Keratinocyte (primary cell): ENCODE measurements around the gene IRF4. TPM values are rescaled to one million over a fixed set of nuclear protein-coding genes. Genes with fewer than 3 reads are reported as not detected.

ENCODE experiments used
- DNase-seq: peaks from one replicate; pipeline ENCODE4 v3.0.0-alpha.2; 2011; ENCODE audit warnings: low read depth, missing footprints, low spot score
- FAIRE-seq: peaks from 2 replicates; lab custom pipeline; 2011; peaks lifted over from hg19 to GRCh38; lab: Jason Lieb, UNC
- H2AFZ ChIP-seq: 2 replicates; pipeline ENCODE4 v1.6.0; 2012; ENCODE audit warnings: low read length, control low read depth, inconsistent platforms; ENCODE audit not compliant: control insufficient read depth
- H3K27ac ChIP-seq: 2 replicates; pipeline ENCODE4 v1.5.1; 2011; ENCODE audit warnings: low read length; ENCODE audit not compliant: control insufficient read depth, insufficient read depth
- H3K27me3 ChIP-seq: 3 replicates; pipeline ENCODE4 v1.6.0; 2011; ENCODE audit warnings: low read length; ENCODE audit not compliant: control insufficient read depth, insufficient read depth; ENCODE audit errors: extremely low read depth
- H3K36me3 ChIP-seq, 2 experiments: 2 replicates in 1 of 2; 3 replicates in 1 of 2; pipeline ENCODE4 v1.5.1; 2011; ENCODE audit warnings: low read length in 2 of 2, mild to moderate bottlenecking in 1 of 2; ENCODE audit not compliant: control insufficient read depth in 2 of 2, insufficient read depth in 2 of 2; ENCODE audit errors: extremely low read depth in 1 of 2
- H3K4me1 ChIP-seq: 3 replicates; pipeline ENCODE4 v1.5.1; 2011; ENCODE audit warnings: low read length; ENCODE audit not compliant: control insufficient read depth, insufficient read depth; ENCODE audit errors: extremely low read depth
- H3K4me2 ChIP-seq: 3 replicates; pipeline ENCODE4 v1.6.0; 2011; ENCODE audit warnings: low read depth, low read length; ENCODE audit not compliant: control insufficient read depth, insufficient read depth; ENCODE audit errors: extremely low read depth
- H3K4me3 ChIP-seq, 3 experiments: fragments of 200-600 bp in 1 of 3; sonication (generic) in 1 of 3; 2 replicates in 2 of 3; 3 replicates in 1 of 3; pipeline ENCODE4 v1.5.1; 2011 to 2016; ENCODE audit warnings: low read length in 3 of 3, mild to moderate bottlenecking in 3 of 3, control low read depth in 2 of 3, inconsistent platforms in 1 of 3, low read depth in 1 of 3, mixed read lengths in 1 of 3, mixed run types in 1 of 3, moderate library complexity in 1 of 3; ENCODE audit not compliant: control insufficient read depth in 2 of 3, insufficient read depth in 2 of 3; ENCODE audit errors: extremely low read depth in 1 of 3
- H3K79me2 ChIP-seq: 2 replicates; pipeline ENCODE4 v1.6.0; 2012; ENCODE audit warnings: low read length; ENCODE audit not compliant: control insufficient read depth, insufficient read depth
- H3K9ac ChIP-seq: 3 replicates; pipeline ENCODE4 v1.6.0; 2011; ENCODE audit warnings: low read length; ENCODE audit not compliant: control insufficient read depth, insufficient read depth; ENCODE audit errors: extremely low read depth
- H3K9me1 ChIP-seq: 3 replicates; pipeline ENCODE4 v1.6.0; 2011; ENCODE audit warnings: low read length; ENCODE audit not compliant: control insufficient read depth, insufficient read depth; ENCODE audit errors: extremely low read depth
- H3K9me3 ChIP-seq: 2 replicates; pipeline ENCODE4 v1.5.1; 2012; ENCODE audit warnings: low read depth, low read length; ENCODE audit not compliant: control insufficient read depth
- H4K20me1 ChIP-seq: 3 replicates; pipeline ENCODE4 v1.6.0; 2011; ENCODE audit warnings: low read length; ENCODE audit not compliant: control insufficient read depth, insufficient read depth; ENCODE audit errors: extremely low read depth
- CTCF ChIP-seq, 3 experiments: IDR thresholded peaks in 1 of 3; conservative IDR thresholded peaks in 1 of 3; optimal IDR thresholded peaks in 1 of 3; 2 replicates in 2 of 3; 3 replicates in 1 of 3; pipeline versions ENCODE3 to v1.5.1; 2011; ENCODE audit warnings: low read length in 3 of 3, mild to moderate bottlenecking in 3 of 3, moderate library complexity in 2 of 3, control low read depth in 1 of 3, inconsistent platforms in 1 of 3; ENCODE audit not compliant: insufficient read depth in 2 of 3; ENCODE audit errors: extremely low read depth in 1 of 3
- EZH2 ChIP-seq: IDR thresholded peaks from one replicate; pipeline ENCODE4 v1.6.1; 2012; ENCODE audit warnings: inconsistent platforms, mild to moderate bottlenecking, low read length, moderate library complexity
- dilution Hi-C: fragments of 300-500 bp; cut with MboI; formaldehyde crosslinking; loops from one replicate; pipeline ENCODE4 v1.7.0; 2020; ENCODE audit warnings: low sequenced_read_pairs; ENCODE audit not compliant: extremely low pct_ligation_motif_present
- polyA plus RNA-seq, 5 experiments: library from polyadenylated mRNA; depleted of rRNA in 3 of 5; stranded (reverse) in 3 of 5; stranded (forward) in 1 of 5; unstranded in 1 of 5; fragments of >200 nt; gene quantifications; 1 replicate in 1 of 5; 2 replicates in 3 of 5; 3 replicates in 1 of 5; pipeline versions ENCODE4 v1.2.1 to v1.2.3, GENCODE V29; 2011 to 2012; ENCODE audit warnings: missing spikeins in 2 of 5, low read depth in 1 of 5, low replicate concordance in 1 of 5

IRF4 gene
- polyA plus RNA-seq, 1 donor (not counting 4 experiments of a cell fraction or from before 2014, with no cell fraction given): 0.12 TPM

GRCh38 chr6:361411-362132 lies 30.0 kb upstream of the IRF4 start:
- Histone ChIP-seq H3K27me3 (no peaks in the 10 kb centered on the region), H3K79me2 (no peaks in the 10 kb centered on the region), H2AFZ (no peak overlapping the region), H4K20me1 (no peaks in the 10 kb centered on the region), H3K9me3 (peaks cover 6% of the 10 kb centered on the region), H3K4me3 (no peak overlapping the region), H3K9ac (no peak overlapping the region), H3K27ac (no peak overlapping the region), H3K4me1 (no peaks in the 10 kb centered on the region), H3K36me3 (no peaks in the 10 kb centered on the region), H3K9me1 (no peaks in the 10 kb centered on the region), H3K4me2 (no peak overlapping the region)
- FAIRE-seq (no peak), DNase-seq (no peak)
- dilution Hi-C loops: no loop called here
- TF ChIP-seq EZH2 (no peak), CTCF (optimal IDR thresholded peaks at IDR 0.05 in 1 of 3, IDR thresholded peaks at IDR 0.05 in 1 of 3, conservative IDR thresholded peaks at IDR 0.05 in 1 of 3; ENCODE audit: extremely low read depth in 1 of 3, insufficient read depth in 2 of 3, low read length in 3 of 3) (no peak)

GRCh38 chr6:362231-362923 lies 29.2 kb upstream of the IRF4 start:
- FAIRE-seq: no peak
- no peaks in the 10 kb centered on the region for H3K79me2 ChIP-seq
- dilution Hi-C loops: no loop called here
- DNase-seq: no peak
- no peaks in the 10 kb centered on the region for H3K27me3 ChIP-seq
- no peak overlapping the region for H3K9ac ChIP-seq
- no peaks in the 10 kb centered on the region for H4K20me1 ChIP-seq
- H3K9me3 ChIP-seq: peaks cover 8% of the 10 kb centered on the region
- H3K4me3 ChIP-seq: no peak overlapping the region
- no peak for TF ChIP-seq CTCF (optimal IDR thresholded peaks at IDR 0.05 in 1 of 3, IDR thresholded peaks at IDR 0.05 in 1 of 3, conservative IDR thresholded peaks at IDR 0.05 in 1 of 3; ENCODE audit: extremely low read depth in 1 of 3, insufficient read depth in 2 of 3, low read length in 3 of 3)
- no peak for TF ChIP-seq EZH2
- no peak overlapping the region for H3K27ac ChIP-seq
- no peaks in the 10 kb centered on the region for H3K4me1 ChIP-seq
- H2AFZ ChIP-seq: no peak overlapping the region
- H3K36me3 ChIP-seq: no peaks in the 10 kb centered on the region
- H3K9me1 ChIP-seq: no peaks in the 10 kb centered on the region
- H3K4me2 ChIP-seq: no peak overlapping the region
